SU-DHL-6 (cell line): Measurements from ENCODE around the gene RPS27A.

Experiments
- EZH2phosphoT487 ChIP-seq: fragments of 200-600 bp; sonication (generic), shearing (Covaris generic); conservative IDR thresholded peaks from 2 replicates; pipeline ENCODE4 v1.6.1; 2018; ENCODE audit warnings: mild to moderate bottlenecking, antibody characterized with exemption, low read length, moderate library complexity, mixed read lengths
- TF ChIP-seq, protein P1 (sequence below): fragments of 200-600 bp; sonication (generic); IDR thresholded peaks from one replicate; pipeline ENCODE4 v1.5.1; 2017; ENCODE audit warnings: antibody characterized with exemption, mild to moderate bottlenecking, low read length, moderate library complexity; ENCODE audit not compliant: insufficient read depth, poor library complexity, severe bottlenecking

- TF ChIP-seq, protein P1, sequence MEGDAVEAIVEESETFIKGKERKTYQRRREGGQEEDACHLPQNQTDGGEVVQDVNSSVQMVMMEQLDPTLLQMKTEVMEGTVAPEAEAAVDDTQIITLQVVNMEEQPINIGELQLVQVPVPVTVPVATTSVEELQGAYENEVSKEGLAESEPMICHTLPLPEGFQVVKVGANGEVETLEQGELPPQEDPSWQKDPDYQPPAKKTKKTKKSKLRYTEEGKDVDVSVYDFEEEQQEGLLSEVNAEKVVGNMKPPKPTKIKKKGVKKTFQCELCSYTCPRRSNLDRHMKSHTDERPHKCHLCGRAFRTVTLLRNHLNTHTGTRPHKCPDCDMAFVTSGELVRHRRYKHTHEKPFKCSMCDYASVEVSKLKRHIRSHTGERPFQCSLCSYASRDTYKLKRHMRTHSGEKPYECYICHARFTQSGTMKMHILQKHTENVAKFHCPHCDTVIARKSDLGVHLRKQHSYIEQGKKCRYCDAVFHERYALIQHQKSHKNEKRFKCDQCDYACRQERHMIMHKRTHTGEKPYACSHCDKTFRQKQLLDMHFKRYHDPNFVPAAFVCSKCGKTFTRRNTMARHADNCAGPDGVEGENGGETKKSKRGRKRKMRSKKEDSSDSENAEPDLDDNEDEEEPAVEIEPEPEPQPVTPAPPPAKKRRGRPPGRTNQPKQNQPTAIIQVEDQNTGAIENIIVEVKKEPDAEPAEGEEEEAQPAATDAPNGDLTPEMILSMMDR, result no peak
- TF ChIP-seq EZH2phosphoT487, result no peak
Observed at GRCh38 chr2:55213822-55214221, 18.7 kb upstream of the RPS27A start.
